HG02973 (cell line): ENCODE results near the gene YLPM1.

Experiments
- ATAC-seq: cut with Tn5 transposase; IDR thresholded peaks from one replicate; pipeline ENCODE4 v1.9.1; 2021; ENCODE audit warnings: moderate library complexity; ENCODE audit not compliant: unreplicated experiment

YLPM1 gene

GRCh38 chr14:74785056-74785613, 22.0 kb downstream of the YLPM1 start:
- ATAC-seq: no peak

DNA sequence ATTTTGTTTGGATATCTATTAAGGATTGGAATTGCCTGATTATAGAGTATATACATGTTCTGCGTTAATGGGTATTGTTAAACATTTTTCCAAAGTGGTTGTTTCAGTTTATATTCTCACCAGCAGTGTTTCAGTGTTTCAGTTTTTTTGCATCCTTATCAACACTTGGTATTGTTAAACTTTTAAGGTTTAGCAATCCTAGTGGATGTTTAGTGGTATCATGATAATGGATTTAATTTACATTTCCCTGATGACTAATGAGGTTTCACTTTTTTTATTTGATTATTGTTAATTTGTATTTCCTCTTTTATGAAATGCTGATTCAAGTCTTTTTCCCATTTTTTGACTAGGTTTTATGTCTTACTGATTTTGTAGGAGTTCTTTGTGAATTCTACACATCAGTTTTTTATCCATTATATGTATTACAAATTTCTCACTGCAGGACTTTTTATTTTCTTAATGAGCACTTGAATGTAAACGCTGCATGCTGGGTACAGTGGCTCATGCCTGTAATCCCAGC, 23.7 kb downstream of the YLPM1 start:
- ATAC-seq: no peak

DNA sequence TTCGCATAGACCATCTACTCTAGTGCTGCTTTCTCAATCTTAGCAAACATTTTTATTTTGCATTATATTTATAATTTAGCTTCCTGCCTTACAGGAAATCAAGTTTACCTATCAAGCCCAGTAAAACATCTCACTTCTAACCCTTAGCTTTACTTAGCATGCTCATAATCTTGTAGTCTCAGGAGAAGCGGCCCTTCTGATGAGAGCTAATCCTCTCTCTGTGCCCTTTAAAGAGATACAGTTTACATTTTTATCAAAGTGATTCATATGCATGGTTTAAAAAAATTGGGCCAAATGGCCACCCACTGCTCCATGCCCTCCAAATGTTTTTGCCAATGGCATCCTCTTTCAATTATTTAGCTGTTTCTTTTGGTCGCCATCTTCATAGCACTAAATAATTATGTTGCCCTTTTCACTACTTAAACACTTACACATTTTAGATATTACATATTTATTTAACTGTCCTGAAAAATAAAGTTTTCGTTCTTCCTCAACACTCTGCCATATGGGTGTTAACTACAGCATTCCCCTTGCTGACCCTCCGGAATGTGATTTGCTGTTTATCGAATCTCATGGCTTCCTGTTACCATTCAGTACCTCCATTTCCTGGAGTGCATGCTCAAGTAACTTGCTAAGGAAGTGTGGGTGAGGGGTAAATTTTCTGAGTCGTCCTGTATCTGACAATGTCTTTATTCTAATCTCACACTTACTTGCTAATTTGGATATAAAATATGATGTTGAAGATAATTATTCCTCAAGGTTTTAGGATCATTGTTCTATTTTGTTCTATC, 29.3 kb downstream of the YLPM1 start:
- no peak for ATAC-seq

- ATAC-seq: no peak
Measured at GRCh38 chr14:74793506-74794155, 30.5 kb downstream of the YLPM1 start.

GRCh38 chr14:74794947-74795346, 31.8 kb downstream of the YLPM1 start:
- no peak for ATAC-seq

- ATAC-seq: no peak
Measured at GRCh38 chr14:74799765-74800164, 36.6 kb downstream of the YLPM1 start.

DNA sequence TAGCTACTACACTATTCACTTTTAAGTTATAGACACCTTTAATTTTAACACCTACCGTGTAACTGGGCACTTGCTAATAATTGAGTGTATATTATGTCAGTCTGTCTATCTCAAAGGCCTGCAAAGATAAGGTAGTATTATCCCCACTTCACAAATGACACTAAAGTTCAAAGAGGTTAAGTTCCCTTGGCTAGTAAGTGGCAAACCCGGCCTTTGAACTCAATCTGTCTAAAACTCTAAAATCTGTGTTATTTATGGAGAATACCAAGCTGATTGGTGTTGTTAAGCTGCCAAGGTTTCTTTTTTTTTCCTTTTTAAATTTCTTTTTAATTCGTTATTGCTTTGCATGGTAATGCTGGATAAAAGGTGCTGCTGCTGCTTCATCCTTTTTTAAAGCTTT, 37.7 kb downstream of the YLPM1 start:
- ATAC-seq: no peak

- no peak for ATAC-seq
Measured at GRCh38 chr14:74801396-74801795, 38.3 kb downstream of the YLPM1 start.

GRCh38 chr14:74804219-74804825, 41.2 kb downstream of the YLPM1 start:
- ATAC-seq: no peak

- ATAC-seq: no peak
Measured at GRCh38 chr14:74807853-74808545, 44.9 kb downstream of the YLPM1 start.

DNA sequence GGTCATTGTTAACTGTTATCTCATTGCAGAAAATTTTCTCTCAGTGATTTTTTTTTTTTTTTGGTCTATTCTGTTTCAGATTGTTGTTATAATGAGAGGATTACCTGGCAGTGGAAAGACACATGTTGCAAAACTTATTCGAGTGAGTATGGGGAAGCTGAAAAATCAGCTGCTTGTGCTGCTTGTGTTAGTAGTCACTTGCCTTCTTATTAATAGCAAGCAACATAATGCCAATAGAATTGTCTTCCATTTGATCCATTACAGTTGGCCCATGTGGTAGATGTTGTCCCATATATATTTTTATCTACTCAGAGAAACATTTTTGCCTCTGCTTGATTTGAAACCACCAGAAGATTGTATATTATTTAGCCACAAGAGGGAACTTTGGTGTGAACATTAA, 53.0 kb downstream of the YLPM1 start:
- no peak for ATAC-seq

- no peak for ATAC-seq
Measured at GRCh38 chr14:74820288-74820687, 57.2 kb downstream of the YLPM1 start.

DNA sequence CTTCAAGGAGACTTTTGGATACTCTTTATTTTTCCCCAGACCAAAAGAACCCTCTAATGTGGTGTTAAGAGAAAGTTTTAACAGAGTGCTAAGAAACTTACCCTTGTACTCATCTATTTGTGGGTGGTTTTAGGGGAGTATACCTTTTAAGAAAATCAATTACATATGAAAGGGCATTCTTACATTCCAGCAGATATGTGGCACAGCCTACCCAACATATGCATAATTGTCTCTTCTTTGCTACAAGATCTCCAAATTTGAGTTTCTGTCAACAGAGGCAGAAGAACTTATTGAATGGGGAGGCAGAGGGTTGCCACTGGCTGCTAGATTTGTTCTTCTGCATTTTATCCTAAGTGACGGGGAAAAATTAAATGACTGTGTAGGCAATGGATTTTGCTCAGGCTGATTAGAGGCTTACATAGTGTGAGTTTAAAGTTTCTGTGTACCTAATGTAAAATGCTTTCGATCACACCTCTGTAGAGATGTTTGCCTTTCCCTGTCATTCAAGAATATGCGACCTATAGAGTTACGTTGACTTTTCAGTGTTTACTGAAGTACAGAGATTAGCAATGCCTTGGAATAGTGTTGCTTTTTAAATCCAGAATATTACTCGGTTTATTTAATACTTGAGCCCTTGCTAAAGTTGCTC, 58.3 kb downstream of the YLPM1 start:
- no peak for ATAC-seq

DNA sequence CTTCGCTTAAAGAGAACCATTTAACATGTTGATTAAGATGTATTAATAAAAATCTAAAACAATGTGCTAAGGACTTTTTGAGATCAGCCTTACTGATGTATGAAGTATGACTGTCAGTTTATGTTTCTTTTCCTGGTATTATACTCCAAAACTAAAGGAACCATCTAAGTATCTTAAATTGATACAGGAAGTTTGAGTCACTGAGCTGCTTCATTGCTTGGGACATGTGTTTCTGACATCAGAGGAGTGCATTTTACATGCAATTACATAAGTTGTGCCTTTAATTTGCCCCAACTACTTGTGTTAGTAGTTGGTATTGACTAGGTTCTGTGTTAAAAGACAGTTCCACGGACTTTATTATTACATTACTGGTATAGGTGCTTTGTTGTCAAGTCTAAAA, 61.9 kb downstream of the YLPM1 start:
- ATAC-seq: no peak

GRCh38 chr14:74826574-74826973, 63.5 kb downstream of the YLPM1 start:
- no peak for ATAC-seq

GRCh38 chr14:74829251-74829650, 66.1 kb downstream of the YLPM1 start:
- ATAC-seq: no peak

- no peak for ATAC-seq
Measured at GRCh38 chr14:74832849-74833248, 69.7 kb downstream of the YLPM1 start.

- no peak for ATAC-seq
Measured at GRCh38 chr14:74834692-74835392, 71.7 kb downstream of the YLPM1 start.

DNA sequence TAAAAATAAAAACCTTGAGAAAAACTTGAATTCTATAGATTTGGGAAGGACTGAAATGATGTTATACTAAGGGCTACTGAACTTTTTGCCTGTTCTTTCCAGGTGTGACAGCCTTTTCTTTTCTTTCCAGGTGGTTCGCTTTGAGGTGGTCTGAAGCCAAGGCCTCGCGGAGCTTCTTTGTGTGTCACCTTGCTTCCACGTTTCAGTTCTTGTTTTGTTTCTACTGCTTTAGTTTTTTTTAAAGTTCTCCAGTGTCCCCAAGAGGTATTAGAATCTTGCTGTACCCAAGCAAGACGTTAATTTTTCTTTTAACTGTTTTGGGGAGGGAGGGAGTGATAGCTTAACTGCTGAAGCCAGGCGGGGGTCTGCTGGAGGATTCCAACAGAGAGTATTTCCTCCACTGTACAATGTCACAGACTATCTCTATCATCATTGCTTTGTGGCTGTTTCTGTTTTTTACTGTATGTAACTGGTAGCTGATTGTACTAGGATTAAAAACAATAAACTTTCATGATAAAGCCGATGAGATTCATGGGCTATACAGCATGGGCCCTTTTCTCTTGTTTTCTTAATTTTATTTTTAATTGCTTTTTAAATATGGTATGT, 72.6 kb downstream of the YLPM1 start:
- ATAC-seq: no peak
